Activated naive CD8-positive, alpha-beta T cell treated with anti-CD3 and anti-CD28 coated beads for 36 hours (primary cell): ENCODE results near the gene PTPRG. TPM values are rescaled to one million over a fixed set of nuclear protein-coding genes. Genes with fewer than 3 reads are reported as not detected.
"Not testable (repeated sequence)": the region's sequence is repeated elsewhere in the genome, so short reads cannot be mapped to it uniquely, and the experiment has no call there.

Experiments used
- DNase-seq: peaks from one replicate; pipeline ENCODE4 v3.0.0; 2021
- H3K27ac Mint-ChIP-seq: one replicate; pipeline ENCODE4 v1.8.0; 2022; ENCODE audit warnings: mild to moderate bottlenecking, moderate library complexity, mixed read lengths
- H3K27me3 Mint-ChIP-seq: one replicate; pipeline ENCODE4 v1.8.0; 2022; ENCODE audit warnings: mild to moderate bottlenecking, mixed read lengths
- H3K36me3 Mint-ChIP-seq: one replicate; pipeline ENCODE4 v1.8.0; 2021; ENCODE audit warnings: mild to moderate bottlenecking, mixed read lengths
- H3K4me1 Mint-ChIP-seq: one replicate; pipeline ENCODE4 v1.8.0; 2021; ENCODE audit warnings: mixed read lengths
- H3K4me3 Mint-ChIP-seq: one replicate; pipeline ENCODE4 v1.8.0; 2022; ENCODE audit warnings: mild to moderate bottlenecking, moderate library complexity, mixed read lengths
- H3K9me3 Mint-ChIP-seq: one replicate; pipeline ENCODE4 v1.8.0; 2022; ENCODE audit warnings: mixed read lengths
- total RNA-seq, 2 experiments: library from RNA; stranded (reverse); gene quantifications; one replicate each; pipeline ENCODE4 v1.2.3, GENCODE V29; 2021

Gene PTPRG
- total RNA-seq, 2 experiments from 2014 or later: 0.06 to 0.16 TPM

DNA sequence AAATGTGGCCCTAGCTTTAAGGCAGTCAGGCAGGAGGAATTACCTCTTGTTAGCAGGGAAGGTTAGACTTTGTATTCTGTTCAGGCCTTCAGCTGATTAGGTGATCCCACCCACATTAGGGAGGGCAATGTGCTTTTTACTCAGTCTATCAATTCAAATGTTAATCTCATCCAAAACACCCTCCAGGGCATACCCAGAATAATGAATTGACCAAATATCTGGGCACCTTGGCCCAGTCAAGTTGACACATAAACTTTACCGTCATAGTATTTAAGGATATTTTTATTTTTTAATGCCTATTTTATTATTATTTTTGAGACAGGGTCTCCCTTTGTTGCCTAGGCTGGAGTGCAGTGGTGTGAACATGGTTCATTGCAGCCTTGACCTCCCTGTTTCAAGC lies 146.1 kb downstream of the PTPRG start:
- DNase-seq: no peak
- no peaks in the 10 kb centered on the region for H3K27me3 Mint-ChIP-seq
- peaks cover 2% of the 10 kb centered on the region for H3K9me3 Mint-ChIP-seq
- no peak overlapping the region for H3K4me3 Mint-ChIP-seq
- peaks cover under 1% of the 10 kb centered on the region for H3K36me3 Mint-ChIP-seq
- H3K27ac Mint-ChIP-seq: no peak overlapping the region
- H3K4me1 Mint-ChIP-seq: no peaks in the 10 kb centered on the region

GRCh38 chr3:61710920-61711319 lies 149.5 kb downstream of the PTPRG start:
- H3K4me3 Mint-ChIP-seq, H3K27me3 Mint-ChIP-seq, H3K36me3 Mint-ChIP-seq, H3K4me1 Mint-ChIP-seq, H3K27ac Mint-ChIP-seq, DNase-seq, H3K9me3 Mint-ChIP-seq: not testable (repeated sequence)

- no peaks in the 10 kb centered on the region for H3K4me1 Mint-ChIP-seq
- H3K27me3 Mint-ChIP-seq: no peaks in the 10 kb centered on the region
- peaks cover 2% of the 10 kb centered on the region for H3K9me3 Mint-ChIP-seq
- peaks cover 2% of the 10 kb centered on the region for H3K36me3 Mint-ChIP-seq
- no peak overlapping the region for H3K27ac Mint-ChIP-seq
- H3K4me3 Mint-ChIP-seq: no peak overlapping the region
- no peak for DNase-seq
These were observed 152.9 kb downstream of the PTPRG start for GRCh38 chr3:61714225-61714624.

DNA sequence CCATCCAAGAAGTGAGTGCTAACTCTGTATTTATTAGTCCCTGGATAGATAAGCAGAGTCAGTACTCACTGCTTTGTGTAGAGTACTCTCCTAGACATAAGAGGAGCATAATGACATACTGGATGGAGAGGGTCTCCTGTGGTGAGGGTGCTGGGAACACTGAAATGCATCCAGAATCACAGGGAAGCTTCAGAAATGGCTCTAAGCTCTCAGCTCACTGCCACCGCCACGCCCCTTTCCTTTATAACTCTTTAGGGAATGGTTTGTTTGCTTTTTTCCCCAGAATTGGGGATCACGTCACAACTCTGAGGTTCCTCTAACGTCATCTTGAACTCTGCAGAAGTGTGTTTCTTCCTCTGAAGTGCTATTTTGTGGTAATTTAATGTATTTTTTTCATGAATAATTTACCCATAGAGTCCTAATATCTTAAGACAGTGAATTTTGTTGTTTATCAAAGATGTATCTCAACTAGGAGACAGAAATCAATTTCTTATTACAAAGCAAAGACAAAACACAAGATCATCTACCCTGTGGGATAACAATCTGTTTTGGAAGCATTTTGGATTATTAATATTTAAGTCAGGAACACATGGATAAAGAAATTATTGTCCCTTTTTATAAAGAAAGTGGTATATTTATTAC lies 154.6 kb downstream of the PTPRG start:
- Mint-ChIP-seq H3K4me1 (no peaks in the 10 kb centered on the region), H3K27ac (no peak overlapping the region), H3K9me3 (no peaks in the 10 kb centered on the region), H3K36me3 (peaks cover 2% of the 10 kb centered on the region), H3K4me3 (no peak overlapping the region), H3K27me3 (no peaks in the 10 kb centered on the region)
- no peak for DNase-seq

GRCh38 chr3:61716693-61717092 lies 155.3 kb downstream of the PTPRG start:
- not testable (repeated sequence) for H3K4me3 Mint-ChIP-seq, H3K36me3 Mint-ChIP-seq, DNase-seq, H3K4me1 Mint-ChIP-seq, H3K9me3 Mint-ChIP-seq, H3K27ac Mint-ChIP-seq, H3K27me3 Mint-ChIP-seq

DNA sequence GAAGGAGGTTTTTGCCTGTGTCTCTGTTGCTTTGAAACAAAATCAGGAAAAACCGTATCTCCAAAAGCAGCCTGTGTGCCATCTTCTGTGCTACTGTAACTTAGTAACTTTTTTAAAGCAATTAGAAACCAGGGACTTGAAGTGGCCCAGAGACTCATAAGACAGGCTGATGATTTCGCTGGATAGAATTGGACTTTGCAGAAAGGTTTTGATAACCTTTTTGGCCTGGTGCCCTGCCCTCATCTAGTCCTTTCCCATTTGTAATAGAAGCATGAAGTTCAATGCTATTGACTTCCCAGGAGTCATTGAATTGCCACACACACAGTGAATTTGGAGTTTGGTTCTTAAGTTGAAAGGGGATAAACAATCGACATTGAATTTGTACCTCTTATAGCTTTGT lies 157.2 kb downstream of the PTPRG start:
- H3K4me3 Mint-ChIP-seq: no peak overlapping the region
- no peaks in the 10 kb centered on the region for H3K36me3 Mint-ChIP-seq
- DNase-seq: no peak
- H3K27me3 Mint-ChIP-seq: no peaks in the 10 kb centered on the region
- H3K27ac Mint-ChIP-seq: no peak overlapping the region
- H3K4me1 Mint-ChIP-seq: no peaks in the 10 kb centered on the region
- H3K9me3 Mint-ChIP-seq: no peaks in the 10 kb centered on the region

DNA sequence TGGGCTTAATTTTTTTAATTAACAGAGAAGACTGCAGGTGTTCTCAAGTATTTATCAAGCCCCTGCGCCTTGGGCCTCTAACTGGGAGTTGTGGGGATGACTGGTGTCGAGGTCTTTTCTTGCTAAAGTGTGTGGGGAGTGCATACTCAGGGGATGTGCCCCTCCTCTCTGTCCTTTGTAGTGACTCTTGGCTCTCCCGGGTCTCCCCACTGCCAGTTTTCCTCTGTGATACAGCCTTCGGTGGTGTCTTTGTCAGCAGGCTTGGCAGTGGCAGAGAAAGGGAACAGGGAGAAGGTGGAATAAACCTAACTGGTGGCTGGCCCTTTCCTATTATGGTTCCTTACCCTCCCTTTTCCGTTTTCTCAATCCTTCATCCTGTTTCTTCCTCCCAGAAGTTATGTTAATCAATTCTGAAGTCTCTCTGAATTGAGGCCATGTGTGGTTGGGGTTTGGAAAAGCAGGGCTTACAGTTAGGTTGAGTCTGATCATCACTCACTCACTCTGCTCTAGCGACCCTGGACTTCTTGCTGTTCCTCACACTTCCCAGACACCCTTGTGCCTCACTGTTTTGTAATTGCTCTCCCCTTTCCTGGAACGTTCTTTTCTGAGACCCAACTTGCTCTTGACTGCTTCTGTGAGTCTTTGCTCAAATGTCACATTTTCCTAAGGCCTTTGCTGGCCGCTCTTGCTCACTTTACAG lies 158.1 kb downstream of the PTPRG start:
- no peaks in the 10 kb centered on the region for H3K36me3 Mint-ChIP-seq
- no peaks in the 10 kb centered on the region for H3K27me3 Mint-ChIP-seq
- no peak overlapping the region for H3K4me3 Mint-ChIP-seq
- no peaks in the 10 kb centered on the region for H3K4me1 Mint-ChIP-seq
- no peaks in the 10 kb centered on the region for H3K9me3 Mint-ChIP-seq
- no peak overlapping the region for H3K27ac Mint-ChIP-seq
- no peak for DNase-seq

- no peaks in the 10 kb centered on the region for H3K9me3 Mint-ChIP-seq
- no peaks in the 10 kb centered on the region for H3K36me3 Mint-ChIP-seq
- DNase-seq: no peak
- no peak overlapping the region for H3K4me3 Mint-ChIP-seq
- H3K27me3 Mint-ChIP-seq: no peaks in the 10 kb centered on the region
- H3K4me1 Mint-ChIP-seq: no peaks in the 10 kb centered on the region
- H3K27ac Mint-ChIP-seq: no peak overlapping the region
These were observed 161.7 kb downstream of the PTPRG start for GRCh38 chr3:61723038-61723437.

DNA sequence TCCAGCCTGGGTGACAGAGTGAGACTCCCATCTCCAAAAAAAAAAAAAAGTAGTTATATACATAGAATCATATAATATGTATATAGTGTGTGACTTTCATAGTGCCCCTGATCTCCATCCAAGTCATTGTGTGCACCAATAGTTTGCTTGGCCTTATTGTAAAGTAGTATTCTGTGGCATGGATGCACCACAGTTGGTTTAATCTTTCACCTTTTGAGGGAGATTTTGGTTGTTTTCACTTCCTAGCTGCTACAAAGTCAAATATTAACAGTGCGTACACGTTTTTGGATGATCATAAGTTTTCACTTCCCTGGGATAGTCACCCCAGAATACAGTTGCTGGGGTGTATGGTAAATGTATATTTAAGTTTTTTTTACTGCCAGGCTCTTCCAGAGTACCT lies 162.8 kb downstream of the PTPRG start:
- Mint-ChIP-seq H3K36me3 (no peaks in the 10 kb centered on the region), H3K27me3 (no peaks in the 10 kb centered on the region), H3K4me1 (no peaks in the 10 kb centered on the region), H3K27ac (no peak overlapping the region), H3K4me3 (no peak overlapping the region), H3K9me3 (no peaks in the 10 kb centered on the region)
- no peak for DNase-seq

DNA sequence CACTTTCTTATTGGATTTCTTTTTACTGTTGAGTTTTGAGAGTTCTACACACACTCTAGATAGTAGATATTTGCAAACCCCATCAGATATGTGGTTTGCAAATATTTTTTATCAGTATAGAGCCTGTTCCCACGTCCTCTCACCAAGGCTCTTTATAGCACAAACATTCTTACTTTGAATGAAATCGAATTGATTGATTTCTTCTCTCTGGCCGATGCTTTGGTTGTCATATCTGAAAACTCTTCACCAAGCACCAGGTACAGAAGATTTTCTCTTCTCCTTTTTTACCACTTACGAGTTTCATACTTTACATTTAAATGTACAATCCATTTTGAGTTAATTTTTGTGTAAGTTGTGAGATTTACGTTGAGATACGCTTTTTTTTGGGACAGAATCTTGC lies 163.4 kb downstream of the PTPRG start:
- Mint-ChIP-seq H3K9me3 (no peaks in the 10 kb centered on the region), H3K27me3 (no peaks in the 10 kb centered on the region), H3K36me3 (no peaks in the 10 kb centered on the region), H3K27ac (no peak overlapping the region), H3K4me1 (no peaks in the 10 kb centered on the region), H3K4me3 (no peak overlapping the region)
- no peak for DNase-seq

GRCh38 chr3:61725851-61726333 lies 164.5 kb downstream of the PTPRG start:
- H3K4me1 Mint-ChIP-seq: no peaks in the 10 kb centered on the region
- no peak overlapping the region for H3K4me3 Mint-ChIP-seq
- no peaks in the 10 kb centered on the region for H3K36me3 Mint-ChIP-seq
- DNase-seq: no peak
- H3K27ac Mint-ChIP-seq: no peak overlapping the region
- H3K27me3 Mint-ChIP-seq: no peaks in the 10 kb centered on the region
- no peaks in the 10 kb centered on the region for H3K9me3 Mint-ChIP-seq

DNA sequence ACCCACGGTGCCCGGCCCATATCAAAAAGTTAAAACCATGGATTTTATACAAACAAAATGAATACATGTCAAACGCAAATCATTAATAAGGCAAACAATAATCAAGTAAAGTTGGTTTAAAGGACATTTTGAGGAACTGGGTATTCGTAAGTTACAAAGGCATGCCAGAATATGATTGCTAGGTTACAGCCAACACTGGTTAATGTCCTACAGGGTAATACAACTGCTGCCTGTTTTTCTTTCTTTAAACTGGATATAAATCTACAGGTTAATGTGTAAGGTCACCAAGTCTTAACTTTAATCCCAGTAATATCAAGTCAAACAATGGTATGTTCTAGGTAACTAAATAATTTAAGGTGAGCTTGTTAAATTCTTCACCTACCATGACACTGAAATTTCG lies 166.1 kb downstream of the PTPRG start:
- no peaks in the 10 kb centered on the region for H3K9me3 Mint-ChIP-seq
- H3K27me3 Mint-ChIP-seq: no peaks in the 10 kb centered on the region
- H3K36me3 Mint-ChIP-seq: no peaks in the 10 kb centered on the region
- DNase-seq: no peak
- H3K4me1 Mint-ChIP-seq: no peaks in the 10 kb centered on the region
- H3K4me3 Mint-ChIP-seq: no peak overlapping the region
- no peak overlapping the region for H3K27ac Mint-ChIP-seq

GRCh38 chr3:61729038-61729634 lies 167.8 kb downstream of the PTPRG start:
- no peak overlapping the region for H3K27ac Mint-ChIP-seq
- H3K36me3 Mint-ChIP-seq: no peaks in the 10 kb centered on the region
- no peak for DNase-seq
- H3K9me3 Mint-ChIP-seq: no peaks in the 10 kb centered on the region
- no peaks in the 10 kb centered on the region for H3K27me3 Mint-ChIP-seq
- no peak overlapping the region for H3K4me3 Mint-ChIP-seq
- no peaks in the 10 kb centered on the region for H3K4me1 Mint-ChIP-seq

- Mint-ChIP-seq H3K4me1 (no peaks in the 10 kb centered on the region), H3K4me3 (no peak overlapping the region), H3K36me3 (no peaks in the 10 kb centered on the region), H3K27me3 (no peaks in the 10 kb centered on the region), H3K27ac (no peak overlapping the region), H3K9me3 (no peaks in the 10 kb centered on the region)
- no peak for DNase-seq
These were observed 168.7 kb downstream of the PTPRG start for GRCh38 chr3:61730056-61730455.

- no peak for DNase-seq
- no peak overlapping the region for H3K4me3 Mint-ChIP-seq
- no peaks in the 10 kb centered on the region for H3K27me3 Mint-ChIP-seq
- H3K36me3 Mint-ChIP-seq: no peaks in the 10 kb centered on the region
- H3K4me1 Mint-ChIP-seq: no peaks in the 10 kb centered on the region
- H3K27ac Mint-ChIP-seq: no peak overlapping the region
- H3K9me3 Mint-ChIP-seq: no peaks in the 10 kb centered on the region
These were observed 169.3 kb downstream of the PTPRG start for GRCh38 chr3:61730577-61731231.
